GM18861 (cell line): ENCODE data around the gene MOSMO.

Experiments
- ATAC-seq: cut with Tn5 transposase; IDR thresholded peaks from one replicate; pipeline ENCODE4 v1.9.1; 2021; ENCODE audit not compliant: unreplicated experiment

MOSMO gene

DNA sequence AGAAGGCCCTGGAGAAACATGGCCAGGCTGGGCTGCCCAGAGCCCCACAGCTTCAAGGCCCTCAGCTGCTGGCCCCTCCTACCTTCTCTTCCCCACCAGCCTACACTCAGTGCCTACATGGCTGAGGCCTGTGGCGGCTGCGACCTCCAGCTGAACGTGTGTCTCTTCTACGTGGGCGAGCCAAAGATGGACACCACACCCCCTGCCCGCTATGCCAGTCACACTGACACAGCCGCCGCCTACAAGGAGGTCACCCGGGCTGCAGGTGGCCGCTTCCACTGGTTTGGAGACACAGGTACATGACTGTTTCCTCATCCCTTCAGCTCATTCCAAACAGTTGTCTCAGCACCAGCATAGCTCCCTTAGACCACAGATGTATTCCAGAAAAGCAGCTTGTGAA, 124.9 kb downstream of the MOSMO start:
- ATAC-seq: no peak
